ENCODE results near the gene CLEC2D. TPM values are rescaled to one million over a fixed set of nuclear protein-coding genes. Genes with fewer than 3 reads are reported as not detected.
"Not testable (repeated sequence)": the region's sequence is repeated elsewhere in the genome, so short reads cannot be mapped to it uniquely, and the experiment has no call there.

CLEC2D gene
- total and polyA plus RNA-seq, 9 donors, result 3.9 to 11.4 (median 6.1) TPM

DNA sequence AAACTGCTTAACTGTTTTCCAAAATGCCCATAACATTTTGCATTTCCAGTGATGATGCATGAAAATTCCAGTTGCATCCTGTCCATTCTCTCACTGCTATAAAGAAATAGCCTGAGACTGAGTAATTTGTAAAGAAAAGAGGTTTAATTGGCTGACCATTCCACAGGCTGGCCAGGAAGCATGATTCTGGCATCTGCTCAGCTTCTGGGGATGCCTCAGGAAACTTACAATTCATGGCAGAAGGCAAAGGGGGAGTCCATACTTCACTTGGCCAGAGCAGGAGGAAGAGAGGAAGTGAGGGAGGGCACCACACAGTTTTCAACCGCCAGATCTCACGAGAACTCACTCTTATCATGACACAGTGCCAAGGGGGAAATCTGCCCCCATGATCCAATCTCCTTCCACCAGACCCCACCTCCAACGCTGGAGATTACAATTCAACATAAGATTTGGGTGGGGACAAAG, 18.2 kb upstream of the CLEC2D start:
- Histone ChIP-seq H3K4me3 (ENCODE audit: low read length) (no peak overlapping the region), H3K9me3 (replicated peaks; ENCODE audit: control insufficient read depth, low read depth, low read length) (no peaks in the 10 kb centered on the region), H3K4me1 (ENCODE audit: control insufficient read depth, insufficient read depth, low read length) (peaks cover 22% of the 10 kb centered on the region), H3K36me3 (ENCODE audit: control insufficient read depth, insufficient read depth, low read length) (peaks cover 21% of the 10 kb centered on the region), H3K27me3 (ENCODE audit: control insufficient read depth, insufficient read depth, low read length) (no peaks in the 10 kb centered on the region), H3K27ac (ENCODE audit: low read length) (peak overlapping the region; percentile 49)
- WGBS (ENCODE audit: insufficient coverage), result no CpG with 5 or more reads among the region's 3 CpGs
- DNase-seq, result peak; percentile 3

DNA sequence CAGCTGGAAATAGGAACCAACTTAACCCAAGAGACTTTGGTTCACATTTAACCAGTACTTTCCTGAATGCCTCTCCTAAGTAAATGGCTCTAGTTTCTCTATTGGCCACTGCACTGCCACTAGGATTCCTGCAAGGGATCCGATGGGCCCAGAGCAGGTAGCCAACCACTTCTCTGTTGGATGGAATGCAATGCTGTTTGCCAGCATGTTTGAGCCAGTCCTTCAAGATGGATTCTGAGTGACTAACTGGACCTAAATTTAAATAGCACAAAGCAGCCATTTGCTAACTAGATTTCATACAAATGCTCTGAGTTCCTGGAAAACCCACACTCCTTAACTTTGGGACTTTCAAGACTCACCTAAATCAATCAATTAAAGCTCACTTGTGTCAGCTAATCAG, 9.5 kb upstream of the CLEC2D start:
- DNase-seq, result no peak

DNA sequence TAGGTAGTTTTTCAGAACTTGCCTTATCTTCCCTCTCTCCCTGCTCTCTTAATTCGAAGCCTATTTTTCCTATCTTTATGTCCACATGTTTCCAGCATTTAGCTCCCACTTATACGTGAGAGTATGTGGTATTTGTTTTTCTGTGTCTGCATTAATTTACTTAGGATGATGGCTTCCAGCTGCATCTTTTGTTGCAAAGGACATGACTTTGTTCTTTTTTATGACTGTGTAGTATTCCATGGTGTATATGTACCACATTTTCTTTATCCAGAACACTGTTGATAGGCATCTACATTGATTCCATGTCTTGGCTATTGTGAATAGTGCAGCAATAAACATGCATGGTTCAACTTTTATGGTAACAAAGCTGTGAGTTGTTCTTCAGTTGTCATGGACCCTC, 7.8 kb upstream of the CLEC2D start:
- no peaks in the 10 kb centered on the region for H3K27me3 ChIP-seq (ENCODE audit: control insufficient read depth, insufficient read depth, low read length)
- DNase-seq, result no peak
- H3K4me3 ChIP-seq (ENCODE audit: low read length), result no peak overlapping the region
- H3K36me3 ChIP-seq (ENCODE audit: control insufficient read depth, insufficient read depth, low read length), result peaks cover 46% of the 10 kb centered on the region
- WGBS (ENCODE audit: insufficient coverage), result no CpG with 5 or more reads among the region's 2 CpGs
- H3K27ac ChIP-seq (ENCODE audit: low read length), result no peak overlapping the region
- H3K9me3 ChIP-seq (replicated peaks; ENCODE audit: control insufficient read depth, low read depth, low read length), result no peaks in the 10 kb centered on the region
- no peaks in the 10 kb centered on the region for H3K4me1 ChIP-seq (ENCODE audit: control insufficient read depth, insufficient read depth, low read length)

More for the DNA sequence above, 9.5 kb upstream of the CLEC2D start:
- Histone ChIP-seq H3K36me3 (ENCODE audit: control insufficient read depth, insufficient read depth, low read length) (peaks cover 51% of the 10 kb centered on the region), H3K27me3 (ENCODE audit: control insufficient read depth, insufficient read depth, low read length) (no peaks in the 10 kb centered on the region), H3K4me3 (ENCODE audit: low read length) (no peak overlapping the region), H3K9me3 (replicated peaks; ENCODE audit: control insufficient read depth, low read depth, low read length) (no peaks in the 10 kb centered on the region), H3K4me1 (ENCODE audit: control insufficient read depth, insufficient read depth, low read length) (no peaks in the 10 kb centered on the region), H3K27ac (ENCODE audit: low read length) (no peak overlapping the region)
- no CpG with 5 or more reads among the region's 1 CpG for WGBS (ENCODE audit: insufficient coverage)

- Histone ChIP-seq H3K4me3 (ENCODE audit: low read length) (no peak overlapping the region), H3K4me1 (ENCODE audit: control insufficient read depth, insufficient read depth, low read length) (no peaks in the 10 kb centered on the region), H3K36me3 (ENCODE audit: control insufficient read depth, insufficient read depth, low read length) (peaks cover 43% of the 10 kb centered on the region), H3K27me3 (ENCODE audit: control insufficient read depth, insufficient read depth, low read length) (no peaks in the 10 kb centered on the region), H3K9me3 (replicated peaks; ENCODE audit: control insufficient read depth, low read depth, low read length) (no peaks in the 10 kb centered on the region), H3K27ac (ENCODE audit: low read length) (no peak overlapping the region)
- no peak for DNase-seq
Measured at GRCh38 chr12:9662488-9662887, 7.0 kb upstream of the CLEC2D start.

DNA sequence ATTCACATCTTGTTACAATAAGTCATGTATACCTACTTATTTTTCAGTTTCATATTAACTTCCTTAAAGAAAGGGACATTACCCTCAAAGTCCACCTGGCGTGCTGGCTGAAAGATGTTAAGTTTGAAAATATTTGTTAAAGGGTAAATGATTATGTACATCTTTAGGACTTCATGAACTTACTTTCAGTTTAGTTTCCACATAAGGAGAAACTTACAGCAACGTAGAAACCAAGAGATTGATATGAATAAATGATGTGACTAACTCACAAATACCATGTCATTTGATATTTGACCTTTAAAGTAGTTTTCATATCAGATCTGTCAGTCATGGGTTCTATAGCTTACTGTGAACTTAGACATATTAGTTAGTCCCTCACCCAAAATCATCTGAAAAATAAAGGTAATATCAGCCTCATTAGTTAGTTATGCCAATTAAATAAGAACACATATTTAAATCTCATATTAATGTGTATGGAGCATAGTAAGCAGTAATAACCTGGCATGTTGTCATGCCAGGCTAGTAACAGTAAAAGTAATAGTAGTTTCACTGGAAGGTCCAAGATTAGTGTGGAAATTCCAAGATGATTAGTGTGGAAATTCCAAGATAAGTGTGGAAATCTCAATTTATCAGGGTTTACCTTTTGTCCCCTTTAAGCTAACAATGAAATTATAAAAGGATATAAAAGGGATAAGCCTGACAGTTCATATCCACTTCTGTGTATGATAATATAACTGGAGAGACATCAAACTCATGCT, 1.9 kb upstream of the CLEC2D start:
- H3K27me3 ChIP-seq (ENCODE audit: control insufficient read depth, insufficient read depth, low read length), result no peaks in the 10 kb centered on the region
- peaks cover 17% of the 10 kb centered on the region for H3K36me3 ChIP-seq (ENCODE audit: control insufficient read depth, insufficient read depth, low read length)
- DNase-seq, result no peak
- H3K4me1 ChIP-seq (ENCODE audit: control insufficient read depth, insufficient read depth, low read length), result peaks cover 2% of the 10 kb centered on the region
- H3K27ac ChIP-seq (ENCODE audit: low read length), result no peak overlapping the region
- WGBS (ENCODE audit: insufficient coverage), result no CpG with 5 or more reads among the region's 2 CpGs
- no peaks in the 10 kb centered on the region for H3K9me3 ChIP-seq (replicated peaks; ENCODE audit: control insufficient read depth, low read depth, low read length)
- no peak overlapping the region for H3K4me3 ChIP-seq (ENCODE audit: low read length)

- Histone ChIP-seq H3K27ac (ENCODE audit: low read length) (no peak overlapping the region), H3K9me3 (replicated peaks; ENCODE audit: control insufficient read depth, low read depth, low read length) (no peaks in the 10 kb centered on the region), H3K4me3 (ENCODE audit: low read length) (no peak overlapping the region), H3K36me3 (ENCODE audit: control insufficient read depth, insufficient read depth, low read length) (peaks cover 15% of the 10 kb centered on the region), H3K27me3 (ENCODE audit: control insufficient read depth, insufficient read depth, low read length) (no peaks in the 10 kb centered on the region), H3K4me1 (ENCODE audit: control insufficient read depth, insufficient read depth, low read length) (peaks cover 2% of the 10 kb centered on the region)
- peak; percentile 44 for DNase-seq
- 25% methylated on average over 1 of the region's 4 CpGs for WGBS (ENCODE audit: insufficient coverage)
Measured at GRCh38 chr12:9668161-9669018, 1.1 kb upstream of the CLEC2D start.

DNA sequence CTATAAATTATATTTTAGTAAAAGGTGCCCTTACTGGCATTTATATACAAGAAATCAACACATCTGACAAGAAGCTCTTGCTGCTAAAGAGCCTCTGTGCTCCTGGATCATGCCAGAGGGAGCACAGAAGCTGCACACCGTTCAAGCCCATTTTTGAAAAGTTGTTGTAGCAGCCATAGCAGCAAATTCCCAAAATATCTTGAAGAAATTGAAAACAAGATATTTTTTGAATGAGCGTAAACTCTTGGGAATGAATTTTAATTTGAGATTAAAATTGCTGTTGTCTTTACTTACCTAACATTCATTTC, 540 bp upstream of the CLEC2D start:
- peaks cover 18% of the 10 kb centered on the region for H3K36me3 ChIP-seq (ENCODE audit: control insufficient read depth, insufficient read depth, low read length)
- DNase-seq, result no peak
- no CpG with 5 or more reads among the region's 2 CpGs for WGBS (ENCODE audit: insufficient coverage)
- no peaks in the 10 kb centered on the region for H3K9me3 ChIP-seq (replicated peaks; ENCODE audit: control insufficient read depth, low read depth, low read length)
- H3K4me1 ChIP-seq (ENCODE audit: control insufficient read depth, insufficient read depth, low read length), result peaks cover 2% of the 10 kb centered on the region
- H3K4me3 ChIP-seq (ENCODE audit: low read length), result no peak overlapping the region
- no peak overlapping the region for H3K27ac ChIP-seq (ENCODE audit: low read length)
- H3K27me3 ChIP-seq (ENCODE audit: control insufficient read depth, insufficient read depth, low read length), result no peaks in the 10 kb centered on the region

- H3K36me3 ChIP-seq (ENCODE audit: control insufficient read depth, insufficient read depth, low read length), result peaks cover 11% of the 10 kb centered on the region
- not testable (repeated sequence) for H3K27me3 ChIP-seq (ENCODE audit: control insufficient read depth, insufficient read depth, low read length); H3K4me1 ChIP-seq (ENCODE audit: control insufficient read depth, insufficient read depth, low read length); H3K27ac ChIP-seq (ENCODE audit: low read length); H3K4me3 ChIP-seq (ENCODE audit: low read length); H3K9me3 ChIP-seq (replicated peaks; ENCODE audit: control insufficient read depth, low read depth, low read length); DNase-seq
- WGBS (ENCODE audit: insufficient coverage), result no CpG with 5 or more reads among the region's 2 CpGs
Measured at GRCh38 chr12:9672340-9672739, 2.8 kb downstream of the CLEC2D start.

DNA sequence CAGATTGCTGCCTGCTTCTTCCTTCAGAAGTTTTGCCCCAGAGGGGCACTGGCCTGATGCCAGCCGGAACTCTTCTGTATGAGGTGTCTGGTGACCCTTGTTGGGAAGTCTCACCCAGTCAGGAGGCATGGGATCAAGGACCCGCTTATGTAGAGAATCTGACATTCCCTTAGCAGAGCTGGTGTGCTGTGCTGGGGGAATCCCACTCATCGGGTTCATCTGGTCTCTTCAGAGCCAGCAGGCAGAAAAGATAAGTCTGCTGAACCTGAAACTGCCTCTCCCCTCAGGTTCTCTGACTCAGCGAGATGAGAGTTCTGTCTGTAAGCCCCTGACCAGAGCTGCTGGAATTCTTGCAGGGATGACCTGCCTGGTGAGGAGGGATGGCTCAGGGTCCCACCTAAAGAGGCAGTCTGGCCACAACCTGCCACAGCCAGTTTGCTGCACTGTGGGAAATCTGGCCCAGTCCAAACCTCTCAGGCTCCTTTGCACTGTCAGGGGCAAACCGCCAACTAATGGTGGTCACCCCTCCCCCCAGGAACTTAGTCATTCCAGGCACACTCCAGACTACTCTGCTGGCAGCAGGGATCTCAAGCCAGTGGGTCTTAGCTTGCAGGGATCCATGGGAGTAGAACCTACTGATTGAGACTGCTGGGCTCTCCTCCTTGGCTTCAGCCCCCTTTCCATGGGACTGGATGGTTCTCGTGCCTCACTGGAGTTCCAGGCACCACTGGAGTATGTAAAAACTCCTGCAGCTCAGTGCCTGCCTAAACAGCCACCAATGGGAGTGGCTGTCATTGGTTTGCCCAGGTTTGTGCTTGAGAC, 4.1 kb downstream of the CLEC2D start:
- Histone ChIP-seq H3K36me3 (ENCODE audit: control insufficient read depth, insufficient read depth, low read length) (peaks cover 11% of the 10 kb centered on the region), H3K4me3 (ENCODE audit: low read length) (no peak overlapping the region), H3K4me1 (ENCODE audit: control insufficient read depth, insufficient read depth, low read length) (no peaks in the 10 kb centered on the region), H3K27ac (ENCODE audit: low read length) (no peak overlapping the region), H3K27me3 (ENCODE audit: control insufficient read depth, insufficient read depth, low read length) (no peaks in the 10 kb centered on the region), H3K9me3 (replicated peaks; ENCODE audit: control insufficient read depth, low read depth, low read length) (no peaks in the 10 kb centered on the region)
- WGBS (ENCODE audit: insufficient coverage), result 87% methylated on average over 5 of the region's 6 CpGs
- DNase-seq, result peak; percentile 21

DNA sequence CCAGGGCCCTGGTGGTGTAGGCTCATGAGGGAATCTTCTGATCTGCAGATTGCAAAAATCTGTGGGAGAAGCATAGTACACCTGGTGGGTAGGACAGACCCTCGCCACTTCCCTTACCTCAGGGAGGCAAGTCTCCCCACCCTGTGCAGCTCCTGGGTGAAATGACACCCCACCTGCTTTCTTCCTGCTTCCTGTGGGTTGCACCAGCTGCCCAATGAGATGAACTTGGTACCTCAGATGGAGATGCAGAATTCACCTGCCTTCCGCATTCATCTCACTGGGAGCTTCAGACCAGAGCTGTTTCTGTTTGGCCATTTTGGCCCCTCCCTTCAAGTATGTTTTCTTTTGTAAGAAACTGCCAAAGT, 4.7 kb downstream of the CLEC2D start:
- DNase-seq, result no peak
- H3K4me3 ChIP-seq (ENCODE audit: low read length), result no peak overlapping the region
- 100% methylated on average over 1 of the region's 2 CpGs for WGBS (ENCODE audit: insufficient coverage)
- peaks cover 11% of the 10 kb centered on the region for H3K36me3 ChIP-seq (ENCODE audit: control insufficient read depth, insufficient read depth, low read length)
- H3K27me3 ChIP-seq (ENCODE audit: control insufficient read depth, insufficient read depth, low read length), result no peaks in the 10 kb centered on the region
- H3K27ac ChIP-seq (ENCODE audit: low read length), result no peak overlapping the region
- no peaks in the 10 kb centered on the region for H3K9me3 ChIP-seq (replicated peaks; ENCODE audit: control insufficient read depth, low read depth, low read length)
- no peaks in the 10 kb centered on the region for H3K4me1 ChIP-seq (ENCODE audit: control insufficient read depth, insufficient read depth, low read length)

Data from muscle of leg (tissue), 11 donors.